NCI-H1417 treated with DMSO at 0.1 percent for 48 hours (cell line): ENCODE measurements around the gene SPRED2.

Experiments
- DNase-seq: peaks from one replicate; lab custom pipeline; 2025; lab: John Stamatoyannopoulos, UW

The SPRED2 gene

GRCh38 chr2:65442420-65443020, 10.1 kb upstream of the SPRED2 start:
- no peak for DNase-seq

- DNase-seq: no peak
Observed at GRCh38 chr2:65438137-65438899, 5.9 kb upstream of the SPRED2 start.

- DNase-seq: no peak
Observed at GRCh38 chr2:65437392-65438135, 5.2 kb upstream of the SPRED2 start.

- no peak for DNase-seq
Observed at GRCh38 chr2:65436824-65437221, 4.4 kb upstream of the SPRED2 start.

- DNase-seq: peak; percentile 24
Observed at GRCh38 chr2:65436169-65436823, 3.9 kb upstream of the SPRED2 start.

- peak; percentile 21 for DNase-seq
Observed at GRCh38 chr2:65435625-65436168, 3.3 kb upstream of the SPRED2 start.

- no peak for DNase-seq
Observed at GRCh38 chr2:65434592-65435241, 2.3 kb upstream of the SPRED2 start.

- peak; percentile 29 for DNase-seq
Observed at GRCh38 chr2:65431421-65432226, 775 bp downstream of the SPRED2 start.

GRCh38 chr2:65430603-65431420, 1.6 kb downstream of the SPRED2 start:
- peak; percentile 69 for DNase-seq

- no peak for DNase-seq
Observed at GRCh38 chr2:65429786-65430602, 2.4 kb downstream of the SPRED2 start.

- no peak for DNase-seq
Observed at GRCh38 chr2:65427532-65427931, 4.9 kb downstream of the SPRED2 start.

- DNase-seq: no peak
Observed at GRCh38 chr2:65425276-65425675, 7.1 kb downstream of the SPRED2 start.

- no peak for DNase-seq
Observed at GRCh38 chr2:65424391-65424790, 8.0 kb downstream of the SPRED2 start.

- no peak for DNase-seq
Observed at GRCh38 chr2:65421432-65421748, 11.0 kb downstream of the SPRED2 start.

- no peak for DNase-seq
Observed at GRCh38 chr2:65420712-65421431, 11.5 kb downstream of the SPRED2 start.

GRCh38 chr2:65417509-65418085, 14.8 kb downstream of the SPRED2 start:
- DNase-seq: no peak

- no peak for DNase-seq
Observed at GRCh38 chr2:65416945-65417344, 15.5 kb downstream of the SPRED2 start.

- no peak for DNase-seq
Observed at GRCh38 chr2:65416321-65416720, 16.1 kb downstream of the SPRED2 start.
